ENCODE results near the gene PCNX4. TPM values are rescaled to one million over a fixed set of nuclear protein-coding genes. Genes with fewer than 3 reads are reported as not detected.

PCNX4 gene
- total RNA-seq, 1 experiment from 2014 or later = 48.4 TPM

- no peak for TF ChIP-seq ATF3 (IDR thresholded peaks at IDR 0.05)
These were observed 87.1 kb downstream of the PCNX4 start (continued) for GRCh38 chr14:60178820-60179219.

GRCh38 chr14:60179431-60179869 lies 87.7 kb downstream of the PCNX4 start:
- no peak overlapping the region for H3K27ac ChIP-seq (ENCODE audit: low read depth, low read length)
- H3K27me3 ChIP-seq (ENCODE audit: insufficient read depth, low read length) = no peaks in the 10 kb centered on the region
- H3K9me3 ChIP-seq (ENCODE audit: control insufficient read depth in 1 of 2, insufficient read depth in 1 of 2, low read depth in 1 of 2, low read length in 2 of 2) = 0 out of 4 replicates have a peak, but pooled peaks cover 0 to 5% of the 10 kb centered on the region in 2 experiments
- TF ChIP-seq FOSL1 (IDR thresholded peaks at IDR 0.05; ENCODE audit: low read depth) = 0 out of 2 replicates have a peak, but pooled peaks have one; percentile 4
- no peak for TF ChIP-seq CEBPB (IDR thresholded peaks at IDR 0.05; ENCODE audit: low read depth)
- peak overlapping the region; percentile 24 for H3K4me2 ChIP-seq (ENCODE audit: low read length)
- H3K4me3 ChIP-seq (replicated peaks in 1 of 2; ENCODE audit: low read depth in 1 of 2, low read length in 2 of 2) = no peak overlapping the region
- H2AFZ ChIP-seq (ENCODE audit: low read depth, low read length, poor library complexity, severe bottlenecking) = peak overlapping the region; percentile 47
- no peaks in the 10 kb centered on the region for H4K20me1 ChIP-seq (ENCODE audit: insufficient read depth)
- ChIA-PET CTCF (interaction anchor here (1.0 kb wide), 2 partner anchors 215 to 282 kb away, joined by 3 read pairs; no protein-coding TSS in a partner anchor), POLR2A (interaction anchor here (0.5 kb wide), 1 partner anchor 457 kb away, joined by 4 read pairs; no protein-coding TSS in a partner anchor), RAD21 (ENCODE audit: low non-redundant PET in 1 of 2, low total read pairs in 2 of 2, uncharacterized antibody in 2 of 2, unreplicated experiment in 2 of 2) (interaction anchor here in 1 of 2 experiments (0.6 kb wide), 1 partner anchor 175 kb away, joined by 3 read pairs; no protein-coding TSS in a partner anchor)
- no peaks in the 10 kb centered on the region for H3K36me3 ChIP-seq (ENCODE audit: control insufficient read depth in 1 of 2, insufficient read depth in 2 of 2, low read length in 2 of 2)
- H3K9me2 ChIP-seq (ENCODE audit: insufficient read depth) = no peaks in the 10 kb centered on the region
- BruUV-seq (replicated peaks) = no TSS peak
- H3K79me2 ChIP-seq (ENCODE audit: insufficient read depth, low read length) = no peaks in the 10 kb centered on the region
- H3K9ac ChIP-seq (ENCODE audit: low read length) = no peak overlapping the region
- intact Hi-C loops (cut with micrococcal nuclease) = no loop called here
- no peak for DNase-seq (ENCODE audit: low read depth, low spot score)
- peaks cover 0 to 24% of the 10 kb centered on the region in 2 experiments; a peak in 2 of 4 replicates for H3K4me1 ChIP-seq (ENCODE audit: control insufficient read depth in 1 of 2, insufficient read depth in 2 of 2, low read length in 2 of 2)
- ATAC-seq = peak; percentile 36; the same call in 1 of the 2 replicates

- Histone ChIP-seq H3K27ac (ENCODE audit: low read depth, low read length) (no peak overlapping the region), H4K20me1 (ENCODE audit: insufficient read depth) (no peaks in the 10 kb centered on the region), H3K9ac (ENCODE audit: low read length) (no peak overlapping the region)
These were observed 91.4 kb downstream of the PCNX4 start for GRCh38 chr14:60183138-60183537.

More at GRCh38 chr14:60183138-60183537, 91.4 kb downstream of the PCNX4 start:
- Histone ChIP-seq H3K36me3 (ENCODE audit: control insufficient read depth in 1 of 2, insufficient read depth in 2 of 2, low read length in 2 of 2) (no peaks in the 10 kb centered on the region), H3K27me3 (ENCODE audit: insufficient read depth, low read length) (no peaks in the 10 kb centered on the region), H2AFZ (ENCODE audit: low read depth, low read length, poor library complexity, severe bottlenecking) (peak overlapping the region; percentile 89), H3K4me2 (ENCODE audit: low read length) (no peak overlapping the region), H3K4me1 (ENCODE audit: control insufficient read depth in 1 of 2, insufficient read depth in 2 of 2, low read length in 2 of 2) (peaks cover 0 to 16% of the 10 kb centered on the region in 2 experiments; a peak in 2 of 4 replicates), H3K9me2 (ENCODE audit: insufficient read depth) (no peaks in the 10 kb centered on the region), H3K9me3 (ENCODE audit: control insufficient read depth in 1 of 2, insufficient read depth in 1 of 2, low read depth in 1 of 2, low read length in 2 of 2) (0 out of 4 replicates have a peak, but pooled peaks cover 0 to 4% of the 10 kb centered on the region in 2 experiments), H3K79me2 (ENCODE audit: insufficient read depth, low read length) (no peaks in the 10 kb centered on the region), H3K4me3 (replicated peaks in 1 of 2; ENCODE audit: low read depth in 1 of 2, low read length in 2 of 2) (no peak overlapping the region)
- CTCF ChIA-PET = interaction anchor here (1.0 to 4.4 kb wide), 11 partner anchors 83 to 699 kb away, joined by 3 to 50 read pairs (median 8); partner anchors contain the start of genes JKAMP and L3HYPDH
- DNase-seq (ENCODE audit: low read depth, low spot score) (no peak), ATAC-seq (no peak)
- intact Hi-C loops (cut with micrococcal nuclease) = loop anchor here (5.0 to 10.0 kb wide), 3 partner anchors 302 to 676 kb away; partner anchors contain the start of genes C14orf39 and CCDC175
- BruUV-seq (replicated peaks) = no TSS peak
- TF ChIP-seq SP1 (IDR thresholded peaks at IDR 0.05; ENCODE audit: low read depth) (no peak), POLR2A (IDR thresholded peaks at IDR 0.05; ENCODE audit: borderline replicate concordance, extremely low read depth, insufficient read depth, insufficient read length) (no peak), CEBPB (IDR thresholded peaks at IDR 0.05; ENCODE audit: low read depth) (no peak), REST (IDR thresholded peaks at IDR 0.05; ENCODE audit: low read depth) (no peak), FOSL1 (IDR thresholded peaks at IDR 0.05; ENCODE audit: low read depth) (no peak), ELF1 (IDR thresholded peaks at IDR 0.05; ENCODE audit: borderline replicate concordance, low read depth) (no peak), ZFX (IDR thresholded peaks at IDR 0.05) (no peak), SRF (IDR thresholded peaks at IDR 0.05; ENCODE audit: low read depth) (no peak), POLR2AphosphoS5 (IDR thresholded peaks at IDR 0.05; ENCODE audit: low read depth, low read length) (no peak), EZH2 (IDR thresholded peaks at IDR 0.05) (no peak)
- POLR2A ChIA-PET = no interaction called here
- RAD21 ChIA-PET (ENCODE audit: low non-redundant PET in 1 of 2, low total read pairs in 2 of 2, uncharacterized antibody in 2 of 2, unreplicated experiment in 2 of 2) = no interaction called here

All from HCT116 (cell line).